Right atrium auricular region (tissue), 2 donors: ENCODE results near the gene FOXP4. TPM values are rescaled to one million over a fixed set of nuclear protein-coding genes. Genes with fewer than 3 reads are reported as not detected.

Experiments
- DNase-seq: peaks from one replicate; pipeline ENCODE4 v3.0.0-alpha.2; 2019; ENCODE audit warnings: low spot score
- H3K27ac ChIP-seq, 2 donors: fragments of 200-600 bp; sonication (generic); 1 replicate in 1 of 2; 2 replicates in 1 of 2; pipeline ENCODE4 v1.5.1; 2016 to 2019
- H3K27me3 ChIP-seq, 2 donors: fragments of 200-600 bp; sonication (generic); one replicate each; pipeline versions ENCODE4 v1.5.1 to v1.6.0; 2017 to 2019
- H3K36me3 ChIP-seq: fragments of 200-600 bp; sonication (generic); one replicate; pipeline ENCODE4 v1.5.1; 2016
- H3K4me1 ChIP-seq, 2 donors: fragments of 200-600 bp; sonication (generic); one replicate each; pipeline versions ENCODE4 v1.5.1 to v1.6.0; 2017 to 2019
- H3K4me3 ChIP-seq, 2 donors: fragments of 200-600 bp; sonication (generic); 1 replicate in 1 of 2; 2 replicates in 1 of 2; pipeline ENCODE4 v1.5.1; 2017 to 2019; ENCODE audit warnings: mild to moderate bottlenecking in 1 of 2, moderate library complexity in 1 of 2
- H3K9me3 ChIP-seq, 2 donors: fragments of 200-600 bp; sonication (generic); one replicate each; pipeline ENCODE4 v1.5.1; 2019
- CTCF ChIP-seq, 2 donors: fragments of 200-600 bp; sonication (generic); IDR thresholded peaks; one replicate each; pipeline ENCODE4 v1.5.1; 2019; ENCODE audit warnings: antibody characterized with exemption in 2 of 2
- total RNA-seq, 2 donors: library from RNA; depleted of rRNA; stranded (reverse); fragments of >200 nt; gene quantifications; one replicate each; pipeline ENCODE4 v1.1.0, GENCODE V29; 2016

FOXP4 gene
- total RNA-seq, 2 donors from 2014 or later: 9.3 to 20.2 TPM

DNA sequence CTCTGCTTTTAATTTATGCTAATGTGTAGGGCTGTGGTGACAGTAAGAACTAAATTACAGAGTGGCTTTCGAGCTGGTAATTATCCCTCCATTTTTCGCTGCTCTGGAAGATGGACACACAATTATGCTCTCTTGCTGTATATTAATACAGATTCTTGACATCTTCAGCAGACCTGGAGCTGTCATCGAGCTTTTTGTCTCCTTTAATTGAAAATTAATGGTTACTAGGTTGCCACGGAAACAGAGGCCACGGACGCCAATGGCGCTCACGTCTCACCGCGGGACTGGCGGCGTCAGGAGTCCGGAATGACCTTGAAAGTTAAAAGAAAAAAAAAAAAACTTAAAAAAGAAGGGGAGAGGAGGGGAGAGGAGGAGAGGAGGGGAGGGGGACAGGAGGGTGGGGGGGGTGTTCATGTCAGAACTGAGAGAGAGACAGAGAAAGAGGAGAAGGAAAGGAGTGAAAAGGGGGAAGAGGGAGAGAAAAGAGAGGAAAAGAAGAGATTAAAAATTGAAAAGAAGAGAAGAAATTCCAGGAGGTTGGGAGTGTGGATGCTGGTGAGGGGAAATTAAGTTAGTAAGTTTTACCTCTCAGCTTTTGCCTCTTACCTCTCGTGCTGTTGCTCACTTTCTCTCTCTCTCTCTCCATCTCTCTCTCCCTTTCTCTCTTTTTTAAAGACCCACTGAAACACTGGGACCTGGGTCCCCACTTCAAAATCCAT, 22.1 kb upstream of the FOXP4 start:
- H3K27me3 ChIP-seq: no peaks in the 10 kb centered on the region
- no peaks in the 10 kb centered on the region for H3K36me3 ChIP-seq
- no peak for DNase-seq
- H3K4me3 ChIP-seq: no peak overlapping the region
- no peaks in the 10 kb centered on the region for H3K9me3 ChIP-seq
- no peak overlapping the region for H3K27ac ChIP-seq
- H3K4me1 ChIP-seq: no peaks in the 10 kb centered on the region
- no peak for TF ChIP-seq CTCF (IDR thresholded peaks at IDR 0.05)

DNA sequence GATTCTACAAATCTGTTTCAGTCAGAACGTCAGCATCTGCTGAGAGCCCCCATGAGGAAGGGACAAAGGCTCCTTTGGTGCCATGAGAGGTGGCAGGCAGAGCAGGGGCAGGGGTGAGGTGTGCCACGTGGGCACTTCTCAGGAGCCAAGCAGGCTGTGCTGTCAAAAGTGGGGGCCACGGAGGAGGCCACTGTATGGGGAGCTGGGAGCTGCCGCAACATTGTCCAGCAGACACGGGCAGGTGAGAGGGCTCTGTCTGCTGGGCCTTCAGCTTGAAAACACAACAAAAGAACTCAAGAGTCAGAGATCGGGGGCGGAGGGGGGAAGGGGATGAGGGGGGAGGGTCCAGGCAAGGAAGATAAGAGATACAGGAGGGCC, 21.6 kb upstream of the FOXP4 start:
- Histone ChIP-seq H3K36me3 (no peaks in the 10 kb centered on the region), H3K9me3 (no peaks in the 10 kb centered on the region), H3K27me3 (no peaks in the 10 kb centered on the region), H3K4me3 (no peak overlapping the region), H3K27ac (no peak overlapping the region), H3K4me1 (no peaks in the 10 kb centered on the region)
- no peak for TF ChIP-seq CTCF (IDR thresholded peaks at IDR 0.05)
- no peak for DNase-seq

- Histone ChIP-seq H3K9me3 (no peaks in the 10 kb centered on the region), H3K27ac (no peak overlapping the region), H3K4me3 (no peak overlapping the region), H3K27me3 (no peaks in the 10 kb centered on the region), H3K36me3 (no peaks in the 10 kb centered on the region), H3K4me1 (peaks cover 0 to 11% of the 10 kb centered on the region in 2 donors)
- DNase-seq: no peak
- no peak for TF ChIP-seq CTCF (IDR thresholded peaks at IDR 0.05)
Observed at GRCh38 chr6:41527721-41528408, 18.3 kb upstream of the FOXP4 start.

DNA sequence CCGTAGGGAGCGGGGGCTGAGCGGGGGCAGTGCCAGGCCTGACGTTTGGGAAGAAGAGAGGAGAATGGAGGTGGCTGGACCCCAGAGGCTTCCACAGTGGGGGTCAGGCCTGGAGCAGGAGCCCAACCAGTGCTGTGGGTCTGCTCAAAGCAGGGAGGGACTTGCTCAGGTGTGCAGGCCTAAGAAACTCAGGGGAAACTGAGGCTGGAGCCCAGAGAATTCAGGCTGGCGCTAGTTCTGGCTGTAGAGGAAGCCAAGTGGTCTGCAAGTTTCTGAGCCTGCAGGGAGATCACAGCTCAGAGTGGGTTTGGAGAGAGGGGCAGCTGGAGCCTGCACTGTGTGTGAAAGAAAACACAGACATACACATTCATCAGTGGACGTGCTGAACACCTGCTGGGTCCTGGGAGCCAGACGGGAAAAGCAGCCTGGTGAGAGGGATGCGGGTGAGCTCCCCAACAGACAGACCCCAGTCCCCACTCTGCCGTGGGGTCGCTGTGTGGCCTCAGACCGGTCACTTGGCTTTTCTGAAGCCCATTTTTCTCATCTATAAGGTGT, 17.7 kb upstream of the FOXP4 start:
- Histone ChIP-seq H3K9me3 (no peaks in the 10 kb centered on the region), H3K27ac (no peak overlapping the region), H3K36me3 (no peaks in the 10 kb centered on the region), H3K4me3 (no peak overlapping the region), H3K27me3 (no peaks in the 10 kb centered on the region), H3K4me1 (peaks cover 0 to 11% of the 10 kb centered on the region in 2 donors)
- DNase-seq: no peak
- no peak for TF ChIP-seq CTCF (IDR thresholded peaks at IDR 0.05)

GRCh38 chr6:41529049-41529448, 17.1 kb upstream of the FOXP4 start:
- Histone ChIP-seq H3K27ac (no peak overlapping the region), H3K27me3 (no peaks in the 10 kb centered on the region), H3K9me3 (no peaks in the 10 kb centered on the region), H3K4me1 (peaks cover 0 to 11% of the 10 kb centered on the region in 2 donors), H3K4me3 (no peak overlapping the region), H3K36me3 (no peaks in the 10 kb centered on the region)
- DNase-seq: no peak
- no peak for TF ChIP-seq CTCF (IDR thresholded peaks at IDR 0.05)
